ENCODE measurements around the gene CCL16.

Gene CCL16

DNA sequence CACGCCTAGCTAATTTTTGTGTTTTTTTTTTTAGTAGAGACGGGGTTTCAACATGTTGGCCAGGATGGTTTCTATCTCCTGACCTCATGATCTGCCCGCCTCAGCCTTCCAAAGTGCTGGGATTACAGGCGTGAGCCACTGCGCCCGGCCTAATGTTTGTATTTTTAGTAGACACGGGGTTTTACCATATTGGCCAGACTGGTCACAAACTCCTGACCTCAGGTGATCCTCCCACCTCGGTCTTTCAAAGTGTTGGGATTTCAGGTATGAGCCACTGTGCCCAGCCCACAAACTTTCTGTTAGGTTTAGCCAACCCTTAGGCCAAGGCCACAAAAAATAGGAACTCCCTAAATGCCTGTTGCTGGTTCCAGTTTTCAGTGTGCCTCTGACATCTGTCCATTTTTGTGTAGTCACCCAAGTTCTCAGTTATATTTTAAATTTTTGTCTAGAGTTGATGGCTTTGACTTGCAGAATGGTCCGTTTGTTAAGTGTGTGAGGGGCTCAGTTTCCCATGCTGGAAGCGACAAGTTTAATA, 12.7 kb downstream of the CCL16 start:
- Histone ChIP-seq H3K27me3 (no peaks in the 10 kb centered on the region), H3K9me3 (no peaks in the 10 kb centered on the region), H3K27ac (no peak overlapping the region), H3K4me3 (no peak overlapping the region), H3K36me3 (no peaks in the 10 kb centered on the region), H3K4me1 (no peaks in the 10 kb centered on the region)
- DNase-seq: no peak
- intact Hi-C loops (cut with DNase I; ENCODE audit: low total_unique reads): loop anchor here (10.0 kb wide), 1 partner anchor 176 kb away; no protein-coding TSS in a partner anchor
- TF ChIP-seq, protein P1, sequence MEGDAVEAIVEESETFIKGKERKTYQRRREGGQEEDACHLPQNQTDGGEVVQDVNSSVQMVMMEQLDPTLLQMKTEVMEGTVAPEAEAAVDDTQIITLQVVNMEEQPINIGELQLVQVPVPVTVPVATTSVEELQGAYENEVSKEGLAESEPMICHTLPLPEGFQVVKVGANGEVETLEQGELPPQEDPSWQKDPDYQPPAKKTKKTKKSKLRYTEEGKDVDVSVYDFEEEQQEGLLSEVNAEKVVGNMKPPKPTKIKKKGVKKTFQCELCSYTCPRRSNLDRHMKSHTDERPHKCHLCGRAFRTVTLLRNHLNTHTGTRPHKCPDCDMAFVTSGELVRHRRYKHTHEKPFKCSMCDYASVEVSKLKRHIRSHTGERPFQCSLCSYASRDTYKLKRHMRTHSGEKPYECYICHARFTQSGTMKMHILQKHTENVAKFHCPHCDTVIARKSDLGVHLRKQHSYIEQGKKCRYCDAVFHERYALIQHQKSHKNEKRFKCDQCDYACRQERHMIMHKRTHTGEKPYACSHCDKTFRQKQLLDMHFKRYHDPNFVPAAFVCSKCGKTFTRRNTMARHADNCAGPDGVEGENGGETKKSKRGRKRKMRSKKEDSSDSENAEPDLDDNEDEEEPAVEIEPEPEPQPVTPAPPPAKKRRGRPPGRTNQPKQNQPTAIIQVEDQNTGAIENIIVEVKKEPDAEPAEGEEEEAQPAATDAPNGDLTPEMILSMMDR (IDR thresholded peaks at IDR 0.05): no peak

DNA sequence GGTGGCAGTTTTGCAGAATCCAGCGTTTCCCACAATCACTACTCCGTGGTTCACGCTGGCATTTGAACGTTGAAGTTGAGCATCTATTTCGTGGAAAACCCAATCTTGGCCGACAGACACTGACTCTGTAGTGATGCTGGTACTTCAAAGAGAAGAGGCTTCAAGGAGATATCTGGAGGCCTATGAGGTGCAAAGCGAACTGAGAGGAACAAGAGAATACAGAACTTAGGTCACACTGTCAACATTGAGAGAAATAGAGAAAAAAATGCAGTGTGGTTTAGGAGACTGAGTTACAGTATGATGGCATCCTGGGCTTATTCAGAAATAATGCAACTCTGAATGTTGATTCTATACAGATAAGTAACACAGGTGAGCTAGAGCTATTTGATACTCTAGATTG, 16.0 kb downstream of the CCL16 start:
- Histone ChIP-seq H3K27me3 (peaks cover 0 to 13% of the 10 kb centered on the region in 2 donors), H3K27ac (no peak overlapping the region), H3K9me3 (no peaks in the 10 kb centered on the region), H3K4me1 (no peaks in the 10 kb centered on the region), H3K4me3 (no peak overlapping the region), H3K36me3 (no peaks in the 10 kb centered on the region)
- intact Hi-C loops (cut with DNase I; ENCODE audit: low total_unique reads): loop anchor here (10.0 kb wide), 1 partner anchor 180 kb away; no protein-coding TSS in a partner anchor
- DNase-seq: no peak
- TF ChIP-seq, protein P1 (IDR thresholded peaks at IDR 0.05): no peak

DNA sequence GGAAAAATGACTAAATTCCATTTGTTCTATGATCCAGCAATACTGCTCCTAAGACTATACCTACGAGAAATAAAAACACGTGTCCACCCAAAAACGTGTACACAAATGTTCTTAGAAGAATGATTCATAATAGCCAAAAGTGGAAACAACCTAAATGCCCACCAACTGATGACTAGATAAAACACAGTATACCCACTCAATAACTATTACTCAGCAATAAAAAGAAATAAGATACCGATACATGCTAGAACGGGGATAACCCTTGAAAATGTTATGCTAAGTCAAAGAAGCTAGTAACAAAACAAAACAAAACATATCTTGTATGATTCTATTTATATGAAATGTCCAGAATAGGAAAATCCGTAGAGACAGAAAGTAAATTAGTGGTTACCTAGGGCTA, 17.6 kb downstream of the CCL16 start:
- Histone ChIP-seq H3K4me3 (no peak overlapping the region), H3K9me3 (no peaks in the 10 kb centered on the region), H3K27me3 (peaks cover 0 to 24% of the 10 kb centered on the region in 2 donors), H3K36me3 (no peaks in the 10 kb centered on the region), H3K4me1 (no peaks in the 10 kb centered on the region), H3K27ac (no peak overlapping the region)
- no peak for DNase-seq
- TF ChIP-seq, protein P1 (IDR thresholded peaks at IDR 0.05): no peak
- intact Hi-C loops (cut with DNase I; ENCODE audit: low total_unique reads): loop anchor here (10.0 kb wide), 1 partner anchor 181 kb away; no protein-coding TSS in a partner anchor

DNA sequence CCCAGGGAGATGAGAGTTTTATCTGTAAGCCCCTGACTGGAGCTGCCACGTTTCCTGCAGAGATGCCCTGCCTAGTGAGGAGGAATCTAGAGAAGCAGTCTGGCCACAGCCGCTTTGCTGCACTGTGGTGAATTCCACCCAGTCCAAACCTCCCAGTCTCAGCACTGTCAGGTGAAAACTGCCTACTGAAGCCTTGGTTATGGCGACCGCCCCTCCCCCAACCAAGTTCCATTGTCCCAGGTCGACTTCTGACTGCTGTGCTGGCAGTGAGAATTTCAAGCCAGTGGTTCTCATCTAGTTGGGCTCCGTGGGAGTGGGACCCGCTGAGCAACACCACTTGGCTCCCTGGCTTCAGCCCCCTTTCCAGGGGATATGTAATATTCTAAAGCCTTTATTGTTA, 27.6 kb downstream of the CCL16 start:
- no peak for DNase-seq
- no peak overlapping the region for H3K4me3 ChIP-seq
- intact Hi-C loops (cut with DNase I; ENCODE audit: low total_unique reads): no loop called here
- no peak overlapping the region for H3K27ac ChIP-seq
- H3K4me1 ChIP-seq: no peaks in the 10 kb centered on the region
- no peaks in the 10 kb centered on the region for H3K36me3 ChIP-seq
- H3K27me3 ChIP-seq: peaks cover 0 to 2% of the 10 kb centered on the region in 2 donors
- no peaks in the 10 kb centered on the region for H3K9me3 ChIP-seq
- TF ChIP-seq, protein P1 (IDR thresholded peaks at IDR 0.05): no peak

DNA sequence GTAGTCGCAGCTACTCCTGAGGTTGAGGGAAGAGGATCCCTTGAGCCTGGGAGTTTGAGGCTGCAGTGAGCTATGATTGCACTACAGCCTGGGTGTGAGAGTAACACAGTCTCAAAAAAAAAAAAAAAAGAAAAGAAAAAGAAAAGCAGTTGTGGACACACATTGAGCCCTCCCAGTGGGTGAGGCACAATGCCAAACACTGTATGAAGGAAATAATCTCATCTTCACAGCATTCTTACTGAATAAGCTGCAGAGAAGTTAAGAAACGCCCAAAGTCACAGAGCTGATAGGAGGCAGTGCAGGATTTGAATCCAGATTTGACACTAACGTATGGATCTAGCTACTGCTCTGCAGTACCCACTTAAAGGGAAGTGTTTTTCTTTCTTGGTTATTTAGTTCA, 31.9 kb downstream of the CCL16 start:
- TF ChIP-seq, protein P1 (IDR thresholded peaks at IDR 0.05): no peak
- H3K4me3 ChIP-seq: no peak overlapping the region
- H3K27me3 ChIP-seq: no peaks in the 10 kb centered on the region
- H3K36me3 ChIP-seq: no peaks in the 10 kb centered on the region
- H3K27ac ChIP-seq: no peak overlapping the region
- H3K4me1 ChIP-seq: peaks cover 0 to 4% (median 0%) of the 10 kb centered on the region in 4 donors
- intact Hi-C loops (cut with DNase I; ENCODE audit: low total_unique reads): no loop called here
- no peak for DNase-seq
- no peaks in the 10 kb centered on the region for H3K9me3 ChIP-seq

DNA sequence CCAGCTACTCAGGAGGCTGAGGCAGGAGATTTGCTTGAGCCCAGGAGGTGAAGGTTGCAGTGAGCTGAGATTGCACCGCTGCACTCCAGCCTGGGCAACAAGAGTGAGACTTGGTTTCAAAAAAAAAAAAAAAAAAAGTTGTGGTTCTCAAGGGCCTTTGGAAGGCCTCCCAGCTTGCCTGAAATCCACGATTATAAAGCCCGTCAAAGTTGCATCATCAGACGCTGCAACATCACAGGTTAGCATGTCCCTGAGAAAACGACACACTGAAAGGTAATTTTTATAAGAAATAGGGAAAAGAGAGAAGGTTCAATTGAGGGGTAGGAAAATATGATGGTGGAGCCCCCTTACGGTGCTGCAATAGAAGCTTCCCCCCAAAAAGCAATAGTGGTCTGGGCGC, 33.2 kb downstream of the CCL16 start:
- peaks cover 0 to 4% (median 0%) of the 10 kb centered on the region in 4 donors for H3K4me1 ChIP-seq
- intact Hi-C loops (cut with DNase I; ENCODE audit: low total_unique reads): no loop called here
- no peaks in the 10 kb centered on the region for H3K36me3 ChIP-seq
- H3K27ac ChIP-seq: no peak overlapping the region
- no peaks in the 10 kb centered on the region for H3K9me3 ChIP-seq
- peaks cover 0 to 7% of the 10 kb centered on the region in 2 donors for H3K27me3 ChIP-seq
- no peak overlapping the region for H3K4me3 ChIP-seq
- TF ChIP-seq, protein P1 (IDR thresholded peaks at IDR 0.05): no peak
- DNase-seq: no peak

Data from tibial artery (tissue), 4 donors.